MCF 10A (cell line): ENCODE data around the gene ELAVL2. TPM values are rescaled to one million over a fixed set of nuclear protein-coding genes. Genes with fewer than 3 reads are reported as not detected.

Experiments
- BruUV-seq: library from RNA; stranded (reverse); fragments of 400-500 nt; replicated peaks from 2 replicates; lab custom pipeline; 2021; lab: Mats Ljungman, UMichigan
- CTCF ChIA-PET: fragments of 300-600 bp; sonication (Branson Sonifier 250); formaldehyde crosslinking; extraction: SDS; loops from one replicate; lab custom pipeline; 2021; ENCODE audit warnings: antibody characterized with exemption, inconsistent platforms; lab: Yijun Ruan, JAX
- POLR2A ChIA-PET: fragments of 300-600, 350-650 bp; sonication (Branson Sonifier 250); formaldehyde crosslinking; extraction: SDS; loops from one replicate; lab custom pipeline; 2020; ENCODE audit warnings: antibody characterized with exemption, inconsistent platforms; lab: Yijun Ruan, JAX
- DNase-seq: peaks from one replicate; pipeline ENCODE4 v3.0.0-alpha.2; 2018; ENCODE audit not compliant: unreplicated experiment
- H3K27ac Mint-ChIP-seq: one replicate; pipeline ENCODE4 v1.8.0; 2022; ENCODE audit warnings: mild to moderate bottlenecking, low read depth, mixed read lengths; ENCODE audit not compliant: unreplicated experiment
- H3K27me3 Mint-ChIP-seq: one replicate; pipeline ENCODE4 v1.8.0; 2022; ENCODE audit warnings: mixed read lengths; ENCODE audit not compliant: insufficient read depth, unreplicated experiment
- H3K36me3 Mint-ChIP-seq: one replicate; pipeline ENCODE4 v1.8.0; 2022; ENCODE audit warnings: mild to moderate bottlenecking, moderate library complexity, mixed read lengths; ENCODE audit not compliant: insufficient read depth, unreplicated experiment
- H3K4me1 Mint-ChIP-seq: one replicate; pipeline ENCODE4 v1.8.0; 2022; ENCODE audit warnings: mixed read lengths; ENCODE audit not compliant: insufficient read depth, unreplicated experiment
- H3K4me3 Mint-ChIP-seq: one replicate; pipeline ENCODE4 v1.8.0; 2022; ENCODE audit warnings: mild to moderate bottlenecking, moderate library complexity, mixed read lengths; ENCODE audit not compliant: unreplicated experiment
- H3K9me3 Mint-ChIP-seq: one replicate; pipeline ENCODE4 v1.8.0; 2022; ENCODE audit warnings: mixed read lengths; ENCODE audit not compliant: unreplicated experiment
- CTCF ChIP-seq: fragments of 200-600 bp; IDR thresholded peaks from one replicate; pipeline ENCODE4 v1.8.0; 2022; ENCODE audit warnings: antibody characterized with exemption, mild to moderate bottlenecking; ENCODE audit not compliant: unreplicated experiment
- intact Hi-C: fragments of 100-400 bp; cut with micrococcal nuclease; formaldehyde crosslinking; loops from 2 replicates; pipeline ENCODE4 v1.14.1; 2022
- total RNA-seq: library from RNA; stranded (reverse); gene quantifications from 2 replicates; pipeline ENCODE4 v1.2.3, GENCODE V29; 2022

ELAVL2 gene
- total RNA-seq, 1 experiment from 2014 or later: 6.0 TPM

- no TSS peak for BruUV-seq
- Mint-ChIP-seq H3K36me3 (no peaks in the 10 kb centered on the region), H3K4me1 (peaks cover 7% of the 10 kb centered on the region), H3K9me3 (no peaks in the 10 kb centered on the region), H3K4me3 (no peak overlapping the region), H3K27ac (no peak overlapping the region), H3K27me3 (no peaks in the 10 kb centered on the region)
- intact Hi-C loops: no loop called here
- ChIA-PET POLR2A (no interaction called here), CTCF (no interaction called here)
- DNase-seq: no peak
- TF ChIP-seq CTCF: no peak
Measured at GRCh38 chr9:23733495-23734078, 92.5 kb downstream of the ELAVL2 start.

GRCh38 chr9:23731353-23731752 is 94.7 kb downstream of the ELAVL2 start:
- no TSS peak for BruUV-seq
- ChIA-PET POLR2A (no interaction called here), CTCF (interaction anchor here (0.7 kb wide), 1 partner anchor 392 kb away, joined by 3 read pairs; no protein-coding TSS in a partner anchor)
- no peaks in the 10 kb centered on the region for H3K27me3 Mint-ChIP-seq
- no peaks in the 10 kb centered on the region for H3K4me1 Mint-ChIP-seq
- no peaks in the 10 kb centered on the region for H3K36me3 Mint-ChIP-seq
- intact Hi-C loops: no loop called here
- no peak for DNase-seq
- H3K9me3 Mint-ChIP-seq: no peaks in the 10 kb centered on the region
- no peak for TF ChIP-seq CTCF
- H3K4me3 Mint-ChIP-seq: no peak overlapping the region
- no peak overlapping the region for H3K27ac Mint-ChIP-seq

GRCh38 chr9:23730364-23730763 is 95.7 kb downstream of the ELAVL2 start:
- no peaks in the 10 kb centered on the region for H3K36me3 Mint-ChIP-seq
- DNase-seq: no peak
- H3K4me3 Mint-ChIP-seq: no peak overlapping the region
- no peaks in the 10 kb centered on the region for H3K27me3 Mint-ChIP-seq
- CTCF ChIA-PET: no interaction called here
- BruUV-seq: no TSS peak
- H3K9me3 Mint-ChIP-seq: no peaks in the 10 kb centered on the region
- H3K4me1 Mint-ChIP-seq: no peaks in the 10 kb centered on the region
- no peak for TF ChIP-seq CTCF
- H3K27ac Mint-ChIP-seq: no peak overlapping the region
- POLR2A ChIA-PET: interaction anchor here (0.8 kb wide), 1 partner anchor 663 kb away, joined by 3 read pairs; no protein-coding TSS in a partner anchor
- intact Hi-C loops: no loop called here

GRCh38 chr9:23728736-23729135 is 97.3 kb downstream of the ELAVL2 start:
- Mint-ChIP-seq H3K9me3 (no peaks in the 10 kb centered on the region), H3K4me3 (no peak overlapping the region), H3K27me3 (no peaks in the 10 kb centered on the region), H3K27ac (no peak overlapping the region), H3K4me1 (no peaks in the 10 kb centered on the region), H3K36me3 (no peaks in the 10 kb centered on the region)
- intact Hi-C loops: no loop called here
- ChIA-PET CTCF (no interaction called here), POLR2A (no interaction called here)
- no TSS peak for BruUV-seq
- no peak for TF ChIP-seq CTCF
- no peak for DNase-seq
